Stomach (tissue), 9 donors: ENCODE measurements around the gene RPRD1A. TPM values are rescaled to one million over a fixed set of nuclear protein-coding genes. Genes with fewer than 3 reads are reported as not detected.
A peak's percentile ranks its signal among the peaks of the same experiment; 100 is the strongest.

Experiments used
- DNase-seq, 2 donors: peaks; one replicate each; pipeline versions ENCODE4 v3.0.0 to v3.0.0-alpha.2; 2013 to 2019
- H3K27ac ChIP-seq, 5 donors: fragments of 200-600 bp in 4 of 5; sonication (generic) in 4 of 5; one replicate each; pipeline ENCODE4 v1.5.1; 2013 to 2019; ENCODE audit warnings: mild to moderate bottlenecking in 1 of 5, moderate library complexity in 1 of 5
- H3K27me3 ChIP-seq, 3 donors: fragments of 200-600 bp; sonication (generic); one replicate each; pipeline ENCODE4 v1.5.1; 2017 to 2019; ENCODE audit warnings: mixed run types in 1 of 3
- H3K36me3 ChIP-seq, 4 donors: fragments of 200-600 bp; sonication (generic); 1 replicate in 3 of 4; 2 replicates in 1 of 4; pipeline ENCODE4 v1.5.1; 2016 to 2019
- H3K4me1 ChIP-seq, 4 donors: fragments of 200-600 bp; sonication (generic); one replicate each; pipeline ENCODE4 v1.5.1; 2016 to 2019
- H3K4me3 ChIP-seq, 4 donors: fragments of 200-600 bp; sonication (generic) in 3 of 4; one replicate each; pipeline ENCODE4 v1.5.1; 2016 to 2019; ENCODE audit warnings: mild to moderate bottlenecking in 1 of 4
- H3K9me3 ChIP-seq, 4 donors: fragments of 200-600 bp; sonication (generic); one replicate each; pipeline ENCODE4 v1.5.1; 2016 to 2019
- CTCF ChIP-seq, 7 experiments: fragments of 450-650 bp in 4 of 7; fragments of 200-600 bp in 3 of 7; sonication (generic) in 3 of 7; IDR thresholded peaks; one replicate each; pipeline ENCODE4 v1.5.1; 2016 to 2019; ENCODE audit warnings: antibody characterized with exemption in 7 of 7, control low read depth in 2 of 7, mild to moderate bottlenecking in 1 of 7
- EP300 ChIP-seq: sonication (generic); formaldehyde crosslinking; IDR thresholded peaks from one replicate; pipeline ENCODE4 v1.6.1; 2017; ENCODE audit warnings: antibody characterized with exemption
- POLR2A ChIP-seq, 4 donors: fragments of 450-650 bp; IDR thresholded peaks; one replicate each; pipeline ENCODE4 v1.6.1; 2016; ENCODE audit warnings: antibody characterized with exemption in 4 of 4, control low read depth in 2 of 4, mild to moderate bottlenecking in 1 of 4, moderate library complexity in 1 of 4
- POLR2AphosphoS5 ChIP-seq, 3 donors: sonication (generic); formaldehyde crosslinking; IDR thresholded peaks; one replicate each; pipeline ENCODE4 v1.6.1; 2016; ENCODE audit warnings: antibody characterized with exemption in 3 of 3
- WGBS, 5 donors: extraction: QIAGEN DNeasy Blood & Tissue Kit in 3 of 5; methylation state at CpG; one replicate each; pipeline versions ENCODE4 v1.1.5 to v1.1.7; 2013 to 2018; 5-methylcytosine and 5-hydroxymethylcytosine counted together
- intact Hi-C: fragments of 100-400 bp; cut with DNase I; formaldehyde crosslinking; loops from one replicate; pipeline ENCODE4 v1.15.1; 2023; ENCODE audit warnings: low total_unique reads
- polyA plus RNA-seq, 3 donors: library from polyadenylated mRNA; stranded (reverse); fragments of 200-250 nt; gene quantifications; one replicate each; pipeline ENCODE4 v1.2.3, GENCODE V29; 2013
- total RNA-seq, 5 donors: library from RNA; depleted of rRNA; stranded (reverse); fragments of >200 nt; gene quantifications; one replicate each; pipeline versions ENCODE4 v1.1.0 to v1.2.3, GENCODE V29; 2014 to 2016
- donor health status: healthy with polysubstance abuse.
- donor health status: Bipolar disorder and iron deficiency.
- donor health status: healthy.

The RPRD1A gene
- total and polyA plus RNA-seq, 8 donors: 18.1 to 75.9 (median 30.9) TPM

GRCh38 chr18:36038102-36038663 lies 29.2 kb downstream of the RPRD1A start:
- DNase-seq: no peak
- peaks cover 0 to 17% (median 11%) of the 10 kb centered on the region in 4 donors for H3K9me3 ChIP-seq
- H3K27ac ChIP-seq: no peak overlapping the region
- H3K27me3 ChIP-seq: no peaks in the 10 kb centered on the region
- intact Hi-C loops: no loop called here
- no peak overlapping the region for H3K4me3 ChIP-seq
- H3K36me3 ChIP-seq: peaks cover 0 to 14% (median 7%) of the 10 kb centered on the region in 4 donors
- WGBS, 5 donors: 94 to 99% (median 97%) methylated on average over 4 to 5 of the region's 5 CpGs
- H3K4me1 ChIP-seq: peaks cover 0 to 18% (median 13%) of the 10 kb centered on the region in 4 donors
- TF ChIP-seq EP300: no peak
- TF ChIP-seq CTCF (IDR thresholded peaks at IDR 0.05): no peak
- no peak for TF ChIP-seq POLR2A (IDR thresholded peaks at IDR 0.05)
- no peak for TF ChIP-seq POLR2AphosphoS5 (IDR thresholded peaks at IDR 0.05)

- Histone ChIP-seq H3K4me1 (peaks cover 0 to 18% (median 13%) of the 10 kb centered on the region in 4 donors), H3K4me3 (no peak overlapping the region), H3K27ac (no peak overlapping the region), H3K27me3 (no peaks in the 10 kb centered on the region), H3K36me3 (peaks cover 3 to 19% (median 14%) of the 10 kb centered on the region in 4 donors), H3K9me3 (peaks cover 0 to 17% (median 11%) of the 10 kb centered on the region in 4 donors)
- intact Hi-C loops: no loop called here
- TF ChIP-seq POLR2A (IDR thresholded peaks at IDR 0.05) (no peak), CTCF (IDR thresholded peaks at IDR 0.05) (no peak), EP300 (no peak), POLR2AphosphoS5 (IDR thresholded peaks at IDR 0.05) (no peak)
- peak in 1 of 2 donors; percentile 10 for DNase-seq
Measured at GRCh38 chr18:36035253-36035652, 32.1 kb downstream of the RPRD1A start.

GRCh38 chr18:36034299-36034895 lies 33.0 kb downstream of the RPRD1A start:
- no peak overlapping the region for H3K27ac ChIP-seq
- no peak overlapping the region for H3K4me3 ChIP-seq
- no peaks in the 10 kb centered on the region for H3K27me3 ChIP-seq
- WGBS, 5 donors: 83 to 95% (median 88%) methylated on average over 1 of the region's 1 CpG
- H3K4me1 ChIP-seq: peaks cover 0 to 18% (median 13%) of the 10 kb centered on the region in 4 donors
- DNase-seq: no peak
- TF ChIP-seq POLR2AphosphoS5 (IDR thresholded peaks at IDR 0.05) (no peak), POLR2A (IDR thresholded peaks at IDR 0.05) (no peak), EP300 (no peak), CTCF (IDR thresholded peaks at IDR 0.05) (no peak)
- peaks cover 3 to 28% (median 22%) of the 10 kb centered on the region in 4 donors for H3K36me3 ChIP-seq
- H3K9me3 ChIP-seq: peaks cover 0 to 17% (median 11%) of the 10 kb centered on the region in 4 donors
- intact Hi-C loops: no loop called here

- Histone ChIP-seq H3K4me3 (no peak overlapping the region), H3K36me3 (peaks cover 3 to 35% (median 27%) of the 10 kb centered on the region in 4 donors), H3K9me3 (no peaks in the 10 kb centered on the region), H3K4me1 (peaks cover 0 to 24% (median 16%) of the 10 kb centered on the region in 4 donors), H3K27me3 (no peaks in the 10 kb centered on the region), H3K27ac (no peak overlapping the region)
- DNase-seq: no peak
- TF ChIP-seq CTCF (IDR thresholded peaks at IDR 0.05) (no peak), EP300 (no peak)
- intact Hi-C loops: no loop called here
- WGBS, 5 donors: 94 to 98% (median 95%) methylated on average over 2 of the region's 2 CpGs
Measured at GRCh38 chr18:36031903-36032302, 35.5 kb downstream of the RPRD1A start.
